K562 (cell line): ENCODE results near the gene POLRMT.

Experiments used
- BRCA1 ChIP-seq, 2 experiments: fragments of 450-650 bp in 1 of 2; sonication (generic) in 1 of 2; formaldehyde crosslinking in 1 of 2; IDR thresholded peaks; 2 replicates each; pipeline versions ENCODE4 v1.5.0 to v1.6.1; 2017 to 2020; ENCODE audit warnings: mild to moderate bottlenecking in 1 of 2, missing genetic modification reagents in 1 of 2
- CTCF ChIP-seq, 3 experiments: IDR thresholded peaks in 2 of 3; conservative IDR thresholded peaks in 1 of 3; 2 replicates each; pipeline ENCODE4 v1.5.1; 2011 to 2012; ENCODE audit warnings: low read length in 3 of 3, mild to moderate bottlenecking in 3 of 3, control low read depth in 2 of 3, improper control_type of control experiment in 1 of 3, inconsistent platforms in 1 of 3, low read depth in 1 of 3, mixed read lengths in 1 of 3, moderate library complexity in 1 of 3; ENCODE audit not compliant: insufficient read depth in 2 of 3
- HIVEP1 ChIP-seq: fragments of 250-450 bp; sonication (Bioruptor Pico); IDR thresholded peaks from 2 replicates; pipeline ENCODE4 v1.4.0; 2020; ENCODE audit warnings: mild to moderate bottlenecking
- SMARCA5 ChIP-seq: fragments of 450-650 bp; IDR thresholded peaks from 2 replicates; pipeline ENCODE4 v1.6.1; 2016
- THRA ChIP-seq: fragments of 450-650 bp; IDR thresholded peaks from 2 replicates; pipeline ENCODE4 v1.6.1; 2017; ENCODE audit warnings: mild to moderate bottlenecking, moderate library complexity
- ZNF318 ChIP-seq, 2 experiments: fragments of 450-650 bp; IDR thresholded peaks; 2 replicates each; pipeline ENCODE4 v1.6.1; 2016; ENCODE audit warnings: mild to moderate bottlenecking in 2 of 2, borderline replicate concordance in 1 of 2, low read depth in 1 of 2, moderate library complexity in 1 of 2
- ZZZ3 ChIP-seq: fragments of 450-650 bp; IDR thresholded peaks from 2 replicates; pipeline ENCODE4 v1.6.1; 2016; ENCODE audit warnings: antibody characterized with exemption, mild to moderate bottlenecking, moderate library complexity

GRCh38 chr19:681029-682019 is 48.0 kb upstream of the POLRMT start:
- no peak for TF ChIP-seq THRA
- no peak for TF ChIP-seq HIVEP1 (CRISPR knock-in tag)
- TF ChIP-seq ZZZ3 = no peak
- no peak for TF ChIP-seq SMARCA5
- TF ChIP-seq CTCF (IDR thresholded peaks at IDR 0.05 in 2 of 3, conservative IDR thresholded peaks at IDR 0.05 in 1 of 3; ENCODE audit: insufficient read depth in 2 of 3, low read depth in 1 of 3, low read length in 3 of 3) = no peak
- TF ChIP-seq ZNF318 (IDR thresholded peaks at IDR 0.05; ENCODE audit: borderline replicate concordance in 1 of 2, low read depth in 1 of 2) = no peak
- no peak for TF ChIP-seq BRCA1 (IDR thresholded peaks at IDR 0.05)
- TF ChIP-seq BRCA1 (CRISPR knock-in tag; IDR thresholded peaks at IDR 0.05) = no peak
